ENCODE data around the gene EPB41L4A.

DNA sequence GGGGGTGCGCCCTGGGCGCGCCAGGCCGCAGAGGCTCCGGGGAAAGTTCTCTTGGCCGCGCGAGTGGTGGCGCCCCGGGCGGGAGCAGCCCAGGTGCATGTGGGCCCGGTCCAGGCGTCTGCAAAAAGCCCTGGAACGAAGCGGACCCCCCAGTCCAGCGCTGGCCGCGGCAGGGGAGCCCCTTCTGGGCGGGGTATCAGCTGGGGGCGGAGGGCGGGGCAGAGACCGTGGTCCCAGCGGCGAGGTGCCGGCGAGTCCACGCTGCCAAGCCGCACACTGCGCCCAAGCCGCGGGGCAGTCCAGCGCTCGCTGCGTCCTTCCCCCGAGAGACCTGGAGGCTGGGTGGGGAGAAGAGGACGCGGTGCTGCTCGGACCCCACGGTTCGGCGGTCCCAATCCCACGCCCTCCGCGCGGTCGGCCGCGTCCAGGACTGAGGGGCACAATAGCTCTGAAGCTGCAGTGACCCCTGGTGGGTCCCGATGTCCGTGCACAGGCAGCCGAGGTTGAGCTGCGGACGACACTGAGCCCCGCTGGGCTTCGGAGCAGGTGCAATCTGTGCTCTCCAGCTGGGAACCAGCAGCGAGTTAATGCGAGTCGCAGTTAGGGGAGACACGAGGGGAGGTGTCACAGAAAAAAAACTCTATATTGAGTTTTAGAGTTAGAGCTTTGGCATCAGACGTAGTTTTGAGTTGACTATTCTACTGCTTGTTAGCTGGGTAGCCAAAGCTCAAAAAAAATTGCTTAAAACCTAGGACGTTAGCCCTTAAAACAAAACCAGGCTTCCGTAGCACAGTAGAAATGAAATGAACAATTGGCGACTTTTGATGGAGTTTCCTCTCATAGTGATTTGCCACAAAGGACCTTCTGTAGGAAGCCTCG, 1.1 kb upstream of the EPB41L4A start:
- TF ChIP-seq, protein P1, sequence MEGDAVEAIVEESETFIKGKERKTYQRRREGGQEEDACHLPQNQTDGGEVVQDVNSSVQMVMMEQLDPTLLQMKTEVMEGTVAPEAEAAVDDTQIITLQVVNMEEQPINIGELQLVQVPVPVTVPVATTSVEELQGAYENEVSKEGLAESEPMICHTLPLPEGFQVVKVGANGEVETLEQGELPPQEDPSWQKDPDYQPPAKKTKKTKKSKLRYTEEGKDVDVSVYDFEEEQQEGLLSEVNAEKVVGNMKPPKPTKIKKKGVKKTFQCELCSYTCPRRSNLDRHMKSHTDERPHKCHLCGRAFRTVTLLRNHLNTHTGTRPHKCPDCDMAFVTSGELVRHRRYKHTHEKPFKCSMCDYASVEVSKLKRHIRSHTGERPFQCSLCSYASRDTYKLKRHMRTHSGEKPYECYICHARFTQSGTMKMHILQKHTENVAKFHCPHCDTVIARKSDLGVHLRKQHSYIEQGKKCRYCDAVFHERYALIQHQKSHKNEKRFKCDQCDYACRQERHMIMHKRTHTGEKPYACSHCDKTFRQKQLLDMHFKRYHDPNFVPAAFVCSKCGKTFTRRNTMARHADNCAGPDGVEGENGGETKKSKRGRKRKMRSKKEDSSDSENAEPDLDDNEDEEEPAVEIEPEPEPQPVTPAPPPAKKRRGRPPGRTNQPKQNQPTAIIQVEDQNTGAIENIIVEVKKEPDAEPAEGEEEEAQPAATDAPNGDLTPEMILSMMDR (IDR thresholded peaks at IDR 0.05; ENCODE audit: insufficient read depth, low read length), result no peak
- no peak for TF ChIP-seq SPI1 (IDR thresholded peaks at IDR 0.05; ENCODE audit: borderline replicate concordance, low read depth)

Data from HL-60 (cell line).